GM19023 (cell line): ENCODE measurements around the gene TNS4.

ENCODE experiments used
- ATAC-seq: cut with Tn5 transposase; IDR thresholded peaks from one replicate; pipeline ENCODE4 v1.9.1; 2021; ENCODE audit warnings: mild to moderate bottlenecking, moderate library complexity; ENCODE audit not compliant: unreplicated experiment

The TNS4 gene

GRCh38 chr17:40442392-40443195 is 58.8 kb downstream of the TNS4 start:
- no peak for ATAC-seq

GRCh38 chr17:40440166-40440565 is 61.3 kb downstream of the TNS4 start:
- no peak for ATAC-seq

- ATAC-seq = no peak
These were observed 64.2 kb downstream of the TNS4 start for GRCh38 chr17:40437095-40437732.

- ATAC-seq = no peak
These were observed 64.8 kb downstream of the TNS4 start for GRCh38 chr17:40436636-40437035.

GRCh38 chr17:40433551-40434415 is 67.6 kb downstream of the TNS4 start:
- ATAC-seq = no peak

- ATAC-seq = no peak
These were observed 68.4 kb downstream of the TNS4 start for GRCh38 chr17:40432864-40433528.

GRCh38 chr17:40431231-40431602 is 70.2 kb downstream of the TNS4 start:
- ATAC-seq = no peak

- no peak for ATAC-seq
These were observed 70.9 kb downstream of the TNS4 start for GRCh38 chr17:40430272-40431230.

GRCh38 chr17:40427002-40427491 is 74.4 kb downstream of the TNS4 start:
- no peak for ATAC-seq
